ENCODE results near the gene CYP20A1.

GRCh38 chr2:203282101-203282500 is 43.3 kb downstream of the CYP20A1 start:
- TF ChIP-seq CTCF (IDR thresholded peaks at IDR 0.05) (no peak), POLR2AphosphoS5 (IDR thresholded peaks at IDR 0.05) (no peak)
